SK-N-SH treated with all-trans-retinoic acid at 6 μM for 48 hours (cell line): Measurements from ENCODE around the gene MDFIC2.

ENCODE experiments used
- ARNTL ChIP-seq: fragments of 450-650 bp; formaldehyde crosslinking; IDR thresholded peaks from 2 replicates; pipeline ENCODE4 v1.5.0; 2020; ENCODE audit warnings: low read depth, mild to moderate bottlenecking, moderate library complexity, borderline replicate concordance
- OSR1 ChIP-seq: fragments of 250-450 bp; sonication (Bioruptor Pico); IDR thresholded peaks from 2 replicates; pipeline ENCODE4 v1.8.0; 2022; ENCODE audit warnings: moderate library complexity, mild to moderate bottlenecking, inconsistent platforms
- PATZ1 ChIP-seq: fragments of 250-450 bp; sonication (Bioruptor Pico); IDR thresholded peaks from 2 replicates; pipeline ENCODE4 v1.8.0; 2020; ENCODE audit warnings: mild to moderate bottlenecking, moderate library complexity, borderline replicate concordance
- POU6F1 ChIP-seq: fragments of 250-450 bp; sonication (Bioruptor Pico); IDR thresholded peaks from 2 replicates; pipeline ENCODE4 v1.8.0; 2021; ENCODE audit warnings: low read depth, mild to moderate bottlenecking, moderate library complexity, borderline replicate concordance
- PPARA ChIP-seq: fragments of 250-450 bp; sonication (Bioruptor Pico); IDR thresholded peaks from 2 replicates; pipeline ENCODE4 v1.5.0; 2020; ENCODE audit warnings: mild to moderate bottlenecking, borderline replicate concordance
- SNAI2 ChIP-seq: fragments of 250-450 bp; sonication (Bioruptor Pico); IDR thresholded peaks from 2 replicates; pipeline ENCODE4 v1.5.0; 2020; ENCODE audit warnings: mild to moderate bottlenecking, moderate library complexity
- ZFP30 ChIP-seq: fragments of 450-650 bp; formaldehyde crosslinking; IDR thresholded peaks from 2 replicates; pipeline ENCODE4 v1.5.0; 2022; ENCODE audit warnings: mild to moderate bottlenecking, moderate library complexity
- ZNF8 ChIP-seq: fragments of 450-650 bp; formaldehyde crosslinking; IDR thresholded peaks from 2 replicates; pipeline ENCODE4 v1.5.0; 2020; ENCODE audit warnings: mild to moderate bottlenecking, moderate library complexity

GRCh38 chr3:70352215-70352614 lies 39.8 kb upstream of the MDFIC2 start:
- TF ChIP-seq PATZ1 (CRISPR knock-in tag): no peak
- no peak for TF ChIP-seq SNAI2
- no peak for TF ChIP-seq PPARA (CRISPR knock-in tag)
- TF ChIP-seq ARNTL (CRISPR knock-in tag): no peak
- TF ChIP-seq POU6F1 (CRISPR knock-in tag): no peak
- no peak for TF ChIP-seq OSR1 (CRISPR knock-in tag)
- no peak for TF ChIP-seq ZNF8 (CRISPR knock-in tag)
- TF ChIP-seq ZFP30 (CRISPR knock-in tag): no peak
